ENCODE results near the gene BLOC1S2. TPM values are rescaled to one million over a fixed set of nuclear protein-coding genes. Genes with fewer than 3 reads are reported as not detected.

BLOC1S2 gene
- total RNA-seq, 1 donor from 2014 or later, result 87.1 TPM

GRCh38 chr10:100253041-100253440 lies 33.4 kb downstream of the BLOC1S2 start:
- H3K4me3 Mint-ChIP-seq, result no peak overlapping the region
- Histone ChIP-seq H3F3A (ENCODE audit: low read depth) (no peaks in the 10 kb centered on the region), H3K9ac (no peak overlapping the region), H3K27ac (no peak overlapping the region), H2AFZ (replicated peaks) (no peak overlapping the region), H3K9me3 (ENCODE audit: low read depth) (no peaks in the 10 kb centered on the region), H3K4me3 (no peak overlapping the region), H4K20me1 (ENCODE audit: low read depth) (no peaks in the 10 kb centered on the region), H3K79me2 (ENCODE audit: low read depth) (no peaks in the 10 kb centered on the region), H3K36me3 (no peaks in the 10 kb centered on the region), H3K4me1 (no peaks in the 10 kb centered on the region), H3K4me2 (no peak overlapping the region), H3K27me3 (no peaks in the 10 kb centered on the region)
- no peaks in the 10 kb centered on the region for H3K9me3 Mint-ChIP-seq
- peaks cover 14% of the 10 kb centered on the region for H3K36me3 Mint-ChIP-seq
- no peaks in the 10 kb centered on the region for H3K4me1 Mint-ChIP-seq
- H3K27me3 Mint-ChIP-seq (ENCODE audit: insufficient read depth, low read depth), result no peaks in the 10 kb centered on the region
- DNase-seq (ENCODE audit: low spot score), result no peak
- no peak overlapping the region for H3K27ac Mint-ChIP-seq
- TF ChIP-seq EZH2phosphoT487 (IDR thresholded peaks at IDR 0.05), result no peak

- H3K4me3 Mint-ChIP-seq, result no peak overlapping the region
Measured at GRCh38 chr10:100248820-100249219, 37.7 kb downstream of the BLOC1S2 start.

GRCh38 chr10:100245484-100246220 lies 40.8 kb downstream of the BLOC1S2 start:
- Histone ChIP-seq H3K9me3 (ENCODE audit: low read depth) (no peaks in the 10 kb centered on the region), H3K79me2 (ENCODE audit: low read depth) (no peaks in the 10 kb centered on the region), H3K36me3 (no peaks in the 10 kb centered on the region), H3K27ac (no peak overlapping the region), H3K4me1 (no peaks in the 10 kb centered on the region), H4K20me1 (ENCODE audit: low read depth) (no peaks in the 10 kb centered on the region), H2AFZ (replicated peaks) (no peak overlapping the region), H3K9ac (no peak overlapping the region), H3F3A (ENCODE audit: low read depth) (no peaks in the 10 kb centered on the region), H3K4me2 (no peak overlapping the region), H3K4me3 (no peak overlapping the region), H3K27me3 (no peaks in the 10 kb centered on the region)
- H3K4me3 Mint-ChIP-seq, result no peak overlapping the region
- H3K27ac Mint-ChIP-seq, result no peak overlapping the region
- TF ChIP-seq EZH2phosphoT487 (IDR thresholded peaks at IDR 0.05) (no peak), CTCF (IDR thresholded peaks at IDR 0.05) (no peak), EZH2 (IDR thresholded peaks at IDR 0.05) (no peak)
- H3K36me3 Mint-ChIP-seq, result peaks cover 7% of the 10 kb centered on the region
- H3K9me3 Mint-ChIP-seq, result no peaks in the 10 kb centered on the region
- DNase-seq (ENCODE audit: low spot score), result no peak
- no peaks in the 10 kb centered on the region for H3K4me1 Mint-ChIP-seq
- H3K27me3 Mint-ChIP-seq (ENCODE audit: insufficient read depth, low read depth), result no peaks in the 10 kb centered on the region

More at GRCh38 chr10:100248820-100249219, 37.7 kb downstream of the BLOC1S2 start:
- no peaks in the 10 kb centered on the region for H3K36me3 ChIP-seq
- H3K4me1 Mint-ChIP-seq, result no peaks in the 10 kb centered on the region
- H4K20me1 ChIP-seq (ENCODE audit: low read depth), result no peaks in the 10 kb centered on the region
- DNase-seq (ENCODE audit: low spot score), result no peak
- H2AFZ ChIP-seq (replicated peaks), result no peak overlapping the region
- no peak for TF ChIP-seq EZH2phosphoT487 (IDR thresholded peaks at IDR 0.05)
- TF ChIP-seq EZH2 (IDR thresholded peaks at IDR 0.05), result no peak
- TF ChIP-seq CTCF (IDR thresholded peaks at IDR 0.05), result no peak
- no peak overlapping the region for H3K9ac ChIP-seq
- no peaks in the 10 kb centered on the region for H3K9me3 Mint-ChIP-seq
- no peaks in the 10 kb centered on the region for H3K9me3 ChIP-seq (ENCODE audit: low read depth)
- no peaks in the 10 kb centered on the region for H3K27me3 Mint-ChIP-seq (ENCODE audit: insufficient read depth, low read depth)
- H3K27me3 ChIP-seq, result no peaks in the 10 kb centered on the region
- no peak overlapping the region for H3K4me2 ChIP-seq
- no peaks in the 10 kb centered on the region for H3K79me2 ChIP-seq (ENCODE audit: low read depth)
- no peak overlapping the region for H3K27ac Mint-ChIP-seq
- H3K4me1 ChIP-seq, result no peaks in the 10 kb centered on the region
- peaks cover 9% of the 10 kb centered on the region for H3K36me3 Mint-ChIP-seq
- H3K4me3 ChIP-seq, result no peak overlapping the region
- H3K27ac ChIP-seq, result no peak overlapping the region
- H3F3A ChIP-seq (ENCODE audit: low read depth), result no peaks in the 10 kb centered on the region

GRCh38 chr10:100239851-100240250 lies 46.6 kb downstream of the BLOC1S2 start:
- no peak overlapping the region for H3K27ac Mint-ChIP-seq
- peaks cover 13% of the 10 kb centered on the region for H3K36me3 Mint-ChIP-seq

More at GRCh38 chr10:100239851-100240250, 46.6 kb downstream of the BLOC1S2 start:
- Histone ChIP-seq H3F3A (ENCODE audit: low read depth) (no peaks in the 10 kb centered on the region), H3K9ac (no peak overlapping the region), H2AFZ (replicated peaks) (no peak overlapping the region), H4K20me1 (ENCODE audit: low read depth) (peaks cover 4% of the 10 kb centered on the region), H3K9me3 (ENCODE audit: low read depth) (no peaks in the 10 kb centered on the region), H3K36me3 (peaks cover 3% of the 10 kb centered on the region), H3K4me2 (no peak overlapping the region), H3K4me3 (no peak overlapping the region), H3K79me2 (ENCODE audit: low read depth) (no peaks in the 10 kb centered on the region), H3K27ac (no peak overlapping the region), H3K27me3 (no peaks in the 10 kb centered on the region), H3K4me1 (no peaks in the 10 kb centered on the region)
- H3K4me1 Mint-ChIP-seq, result no peaks in the 10 kb centered on the region
- H3K27me3 Mint-ChIP-seq (ENCODE audit: insufficient read depth, low read depth), result no peaks in the 10 kb centered on the region
- no peaks in the 10 kb centered on the region for H3K9me3 Mint-ChIP-seq
- TF ChIP-seq CTCF (IDR thresholded peaks at IDR 0.05), result no peak
- no peak for DNase-seq (ENCODE audit: low spot score)
- H3K4me3 Mint-ChIP-seq, result no peak overlapping the region
